GM12865 (cell line): ENCODE data around the gene RICTOR.

Experiments
- DNase-seq: peaks from one replicate; pipeline ENCODE4 v3.0.0; 2010; ENCODE audit warnings: low read depth
- H3K4me3 ChIP-seq: 2 replicates; pipeline ENCODE4 v1.5.1; 2011; ENCODE audit warnings: mild to moderate bottlenecking, low read depth, low read length, control low read depth
- TF ChIP-seq, protein P1 (sequence below): IDR thresholded peaks from 2 replicates; pipeline ENCODE4 v1.5.1; 2011; ENCODE audit warnings: low read length, control low read depth, low read depth, inconsistent platforms; ENCODE audit not compliant: insufficient read depth; ENCODE audit errors: missing control alignments

RICTOR gene

DNA sequence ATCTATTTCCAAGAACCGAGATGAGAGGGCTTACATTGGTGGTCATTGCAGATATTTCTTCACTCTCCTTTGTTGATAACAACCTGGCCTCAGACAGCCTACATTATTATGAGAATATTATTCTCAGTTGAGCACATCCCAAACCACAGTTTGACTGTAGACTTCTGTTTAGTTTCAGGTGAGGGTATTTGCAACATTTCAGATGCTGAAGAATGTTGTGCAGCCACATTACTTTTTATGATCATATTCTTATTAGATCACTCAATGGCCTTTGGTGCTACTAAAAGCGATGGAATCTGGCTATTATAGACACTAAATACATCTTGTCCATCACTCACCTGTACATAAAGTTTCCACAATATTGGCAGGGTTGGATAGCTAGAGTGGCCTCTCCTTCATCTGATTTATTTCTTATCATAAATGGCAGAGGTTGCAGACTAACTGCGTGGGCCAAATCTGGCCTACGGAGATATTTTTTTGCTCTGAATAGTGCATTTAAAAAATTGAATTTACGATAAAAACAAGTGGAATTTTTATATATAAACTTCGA is 26.2 kb upstream of the RICTOR start:
- no peak overlapping the region for H3K4me3 ChIP-seq
- no peak for DNase-seq
- TF ChIP-seq, protein P1, sequence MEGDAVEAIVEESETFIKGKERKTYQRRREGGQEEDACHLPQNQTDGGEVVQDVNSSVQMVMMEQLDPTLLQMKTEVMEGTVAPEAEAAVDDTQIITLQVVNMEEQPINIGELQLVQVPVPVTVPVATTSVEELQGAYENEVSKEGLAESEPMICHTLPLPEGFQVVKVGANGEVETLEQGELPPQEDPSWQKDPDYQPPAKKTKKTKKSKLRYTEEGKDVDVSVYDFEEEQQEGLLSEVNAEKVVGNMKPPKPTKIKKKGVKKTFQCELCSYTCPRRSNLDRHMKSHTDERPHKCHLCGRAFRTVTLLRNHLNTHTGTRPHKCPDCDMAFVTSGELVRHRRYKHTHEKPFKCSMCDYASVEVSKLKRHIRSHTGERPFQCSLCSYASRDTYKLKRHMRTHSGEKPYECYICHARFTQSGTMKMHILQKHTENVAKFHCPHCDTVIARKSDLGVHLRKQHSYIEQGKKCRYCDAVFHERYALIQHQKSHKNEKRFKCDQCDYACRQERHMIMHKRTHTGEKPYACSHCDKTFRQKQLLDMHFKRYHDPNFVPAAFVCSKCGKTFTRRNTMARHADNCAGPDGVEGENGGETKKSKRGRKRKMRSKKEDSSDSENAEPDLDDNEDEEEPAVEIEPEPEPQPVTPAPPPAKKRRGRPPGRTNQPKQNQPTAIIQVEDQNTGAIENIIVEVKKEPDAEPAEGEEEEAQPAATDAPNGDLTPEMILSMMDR = no peak

DNA sequence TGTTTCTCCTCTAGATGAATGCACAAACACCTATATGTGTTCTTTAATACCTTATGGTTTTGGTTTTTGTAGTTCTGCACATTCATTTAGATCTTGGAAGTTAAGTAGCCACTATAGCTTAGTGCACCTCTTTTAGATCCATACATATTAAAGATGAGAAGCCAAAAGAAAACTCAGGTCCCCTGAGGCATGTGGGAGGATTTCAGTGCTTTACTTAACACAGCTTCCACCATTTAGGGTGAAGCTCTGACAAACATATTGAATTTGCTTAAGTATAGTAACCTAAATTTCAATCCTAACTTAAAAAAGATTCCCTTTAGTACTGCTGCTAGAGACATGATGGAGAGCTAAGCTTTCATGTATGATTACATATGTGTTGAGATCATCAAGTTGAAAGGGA is 25.6 kb upstream of the RICTOR start:
- H3K4me3 ChIP-seq = no peak overlapping the region
- TF ChIP-seq, protein P1 = no peak
- no peak for DNase-seq

DNA sequence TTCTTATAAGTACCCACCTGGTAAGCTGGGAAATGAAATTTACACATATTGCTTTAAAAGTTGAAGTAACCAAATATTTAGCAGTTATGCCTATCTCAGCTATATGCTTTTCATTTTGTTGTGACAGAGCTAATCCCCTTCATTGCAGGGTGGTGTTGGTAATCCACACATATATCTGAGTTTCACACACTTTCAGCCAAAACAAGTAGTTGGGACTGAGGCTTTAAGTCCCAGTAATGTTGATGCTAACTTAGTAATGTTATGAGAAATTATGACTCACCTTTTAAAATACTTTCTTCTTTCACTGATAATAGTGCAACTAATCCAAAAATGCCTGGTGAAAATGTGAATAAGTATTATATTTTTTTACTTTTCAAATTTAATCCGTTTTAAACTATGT is 19.2 kb upstream of the RICTOR start:
- no peak overlapping the region for H3K4me3 ChIP-seq
- no peak for DNase-seq
- TF ChIP-seq, protein P1 = no peak

DNA sequence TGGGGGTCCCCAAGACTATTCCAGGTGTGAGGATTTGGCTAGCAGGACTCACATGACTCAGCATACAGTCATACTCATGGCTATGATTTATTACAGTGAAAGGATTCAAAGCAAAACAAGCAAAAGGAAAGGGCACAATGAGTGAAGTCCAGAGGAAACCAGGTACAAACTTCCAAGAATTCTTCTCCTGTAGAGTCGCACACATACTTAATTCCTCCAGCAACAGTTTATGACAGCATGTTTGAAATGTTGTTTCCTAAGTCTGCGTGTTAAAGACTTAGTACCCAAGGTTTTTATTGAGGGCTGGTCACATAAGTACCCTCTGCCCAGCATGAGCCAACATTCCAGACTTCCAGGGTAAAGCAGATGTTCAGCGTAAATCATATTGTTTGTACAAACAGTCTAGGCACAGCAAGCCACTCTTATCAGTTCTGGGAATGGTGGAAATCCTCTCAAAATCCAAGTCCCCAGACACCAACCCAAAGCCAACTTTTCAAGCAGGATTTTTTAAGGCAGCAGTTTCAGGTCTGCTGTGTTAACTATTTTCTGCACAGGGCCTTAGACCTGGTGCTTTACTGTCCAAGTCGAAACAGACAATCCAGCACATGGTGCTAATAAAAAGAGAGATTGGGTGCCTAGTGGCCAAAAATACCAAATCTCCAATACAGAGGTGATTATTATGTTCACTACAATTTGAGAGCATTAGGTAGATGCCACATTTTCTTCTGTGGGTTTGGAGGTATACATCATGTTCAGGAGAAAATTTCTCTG is 18.6 kb upstream of the RICTOR start:
- no peak overlapping the region for H3K4me3 ChIP-seq
- TF ChIP-seq, protein P1 = no peak
- DNase-seq = no peak

DNA sequence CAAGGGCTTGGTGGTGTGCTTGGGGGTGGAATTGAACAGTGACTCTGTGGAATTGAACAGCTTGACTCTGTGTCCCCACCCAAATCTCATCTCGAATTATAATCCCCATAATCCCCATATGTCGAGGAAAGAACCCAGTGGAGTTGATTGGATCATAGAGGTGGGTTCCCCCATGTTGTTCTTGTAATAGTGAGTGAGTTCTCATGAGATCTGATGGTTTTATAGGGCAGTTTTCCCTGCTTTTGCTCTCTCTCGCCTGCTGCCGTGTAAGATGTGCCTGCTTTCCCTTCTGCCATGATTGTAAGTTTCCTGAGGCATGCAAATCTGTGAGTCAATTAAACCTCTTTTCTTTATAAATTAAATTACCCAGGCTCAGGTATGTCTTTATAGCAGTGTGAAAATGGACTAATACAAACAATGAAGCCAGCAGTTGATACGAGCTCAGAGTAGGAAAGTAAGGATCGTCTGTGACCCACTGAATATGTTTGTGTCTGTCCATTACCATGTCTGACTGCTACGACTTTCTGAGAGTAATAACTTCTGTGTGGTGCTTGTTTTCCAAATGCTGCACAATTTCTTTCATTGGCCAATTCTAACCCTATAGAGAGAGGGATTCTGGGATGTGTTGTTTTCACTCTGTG is 17.9 kb upstream of the RICTOR start:
- no peak for DNase-seq
- TF ChIP-seq, protein P1 = no peak
- H3K4me3 ChIP-seq = no peak overlapping the region

DNA sequence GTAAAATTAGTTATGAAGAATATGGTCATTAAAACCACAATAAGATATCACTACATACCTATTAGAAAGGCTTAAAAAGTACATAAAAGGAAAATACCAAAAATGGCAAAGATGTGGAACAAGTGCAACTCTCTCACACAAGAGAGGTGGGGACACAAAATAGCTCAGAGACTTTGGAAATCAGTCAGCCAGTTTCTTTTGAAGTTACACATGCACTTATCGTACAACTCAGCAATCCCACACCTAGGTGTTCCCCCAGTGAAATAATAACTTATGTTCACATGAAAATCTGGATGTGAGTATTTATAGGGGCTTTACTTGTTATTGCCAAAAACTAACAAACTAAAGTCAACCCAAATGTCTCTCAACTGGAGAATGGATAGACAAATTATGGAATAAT is 9.8 kb upstream of the RICTOR start:
- TF ChIP-seq, protein P1 = no peak
- DNase-seq = no peak
- no peak overlapping the region for H3K4me3 ChIP-seq
